HepG2 (cell line): ENCODE results near the gene DNAJC30. TPM values are rescaled to one million over a fixed set of nuclear protein-coding genes. Genes with fewer than 3 reads are reported as not detected.

ENCODE experiments used
- HNF1A ChIP-seq, 2 experiments: sonication (generic) in 1 of 2; formaldehyde crosslinking in 1 of 2; IDR thresholded peaks; 2 replicates each; pipeline versions ENCODE4 v1.4.0 to v1.6.1; 2016 to 2020; ENCODE audit warnings: borderline replicate concordance in 1 of 2, low read depth in 1 of 2, mild to moderate bottlenecking in 1 of 2, missing genetic modification reagents in 1 of 2
- KLF9 ChIP-seq: IDR thresholded peaks from 2 replicates; pipeline ENCODE4 v1.6.1; 2016; ENCODE audit warnings: low read depth
- MYPOP ChIP-seq: sonication (generic); formaldehyde crosslinking; IDR thresholded peaks from 2 replicates; pipeline ENCODE4 v1.8.1; 2023; ENCODE audit warnings: mild to moderate bottlenecking, moderate library complexity, missing genetic modification reagents
- NFE2L2 ChIP-seq: fragments of 150-350 bp; IDR thresholded peaks from 2 replicates; pipeline ENCODE4 v1.6.1; 2014; ENCODE audit warnings: low read length
- NFKB2 ChIP-seq: sonication (generic); formaldehyde crosslinking; IDR thresholded peaks from 2 replicates; pipeline ENCODE4 v1.4.0; 2020; ENCODE audit warnings: missing genetic modification reagents, borderline replicate concordance
- PBX2 ChIP-seq: IDR thresholded peaks from 2 replicates; pipeline ENCODE4 v1.6.1; 2016; ENCODE audit warnings: control low read depth
- RBAK ChIP-seq: sonication (generic); formaldehyde crosslinking; IDR thresholded peaks from 2 replicates; pipeline ENCODE4 v1.5.1; 2020; ENCODE audit warnings: mild to moderate bottlenecking, missing genetic modification reagents
- ZNF17 ChIP-seq: sonication (generic); formaldehyde crosslinking; IDR thresholded peaks from 2 replicates; pipeline ENCODE4 v1.5.0; 2020; ENCODE audit warnings: mild to moderate bottlenecking, missing genetic modification reagents
- ZNF264 ChIP-seq: sonication (generic); formaldehyde crosslinking; IDR thresholded peaks from 2 replicates; pipeline ENCODE4 v1.4.0; 2020; ENCODE audit warnings: missing genetic modification reagents
- ZNF292 ChIP-seq: sonication (generic); formaldehyde crosslinking; IDR thresholded peaks from 2 replicates; pipeline ENCODE4 v1.8.1; 2022; ENCODE audit warnings: mild to moderate bottlenecking, low read depth, missing genetic modification reagents, borderline replicate concordance
- ZNF629 ChIP-seq: sonication (generic); formaldehyde crosslinking; conservative IDR thresholded peaks from 2 replicates; pipeline ENCODE4 v1.5.0; 2020; ENCODE audit warnings: missing genetic modification reagents
- ZNF670 ChIP-seq: sonication (generic); formaldehyde crosslinking; IDR thresholded peaks from 2 replicates; pipeline ENCODE4 v1.8.0; 2022; ENCODE audit warnings: mild to moderate bottlenecking, missing genetic modification reagents, borderline replicate concordance
- polyA plus RNA-seq, 8 experiments: library from polyadenylated mRNA; depleted of rRNA in 3 of 8; stranded (reverse) in 7 of 8; unstranded in 1 of 8; fragments of >200 nt; fragmentation: Illumina TruSeq in 4 of 8; extraction: Trizol in 4 of 8; gene quantifications; 2 replicates each; pipeline versions ENCODE4 v1.2.1 to v1.2.3, GENCODE V29; 2011 to 2016; ENCODE audit warnings: low read depth in 4 of 8, missing spikeins in 1 of 8, mixed read lengths in 1 of 8; ENCODE audit not compliant: insufficient read depth in 1 of 8
- total RNA-seq, 5 experiments: library from RNA; depleted of rRNA; stranded (reverse); fragments of >200 nt; fragmentation: Illumina TruSeq; extraction: Trizol; gene quantifications; 2 replicates each; pipeline ENCODE4 v1.2.3, GENCODE V29; 2016; ENCODE audit warnings: low read depth in 1 of 5
- TF ChIP-seq, protein P1 (sequence below): IDR thresholded peaks from 2 replicates; pipeline ENCODE4 v1.6.1; 2016; ENCODE audit warnings: low read depth, missing genetic modification reagents, missing compliant biosample characterization
- TF ChIP-seq, protein P2 (sequence below): sonication (generic); formaldehyde crosslinking; IDR thresholded peaks from 2 replicates; pipeline ENCODE4 v1.4.0; 2020; ENCODE audit warnings: missing genetic modification reagents, low read depth, mild to moderate bottlenecking, borderline replicate concordance

The DNAJC30 gene
- total and polyA plus RNA-seq, 2 of the 13 experiments (the other 11 are each of a cell fraction or from before 2014, with no cell fraction given), result 3.3 to 3.8 TPM

GRCh38 chr7:73647725-73648592, 35.3 kb downstream of the DNAJC30 start (continued):
- TF ChIP-seq, protein P1, sequence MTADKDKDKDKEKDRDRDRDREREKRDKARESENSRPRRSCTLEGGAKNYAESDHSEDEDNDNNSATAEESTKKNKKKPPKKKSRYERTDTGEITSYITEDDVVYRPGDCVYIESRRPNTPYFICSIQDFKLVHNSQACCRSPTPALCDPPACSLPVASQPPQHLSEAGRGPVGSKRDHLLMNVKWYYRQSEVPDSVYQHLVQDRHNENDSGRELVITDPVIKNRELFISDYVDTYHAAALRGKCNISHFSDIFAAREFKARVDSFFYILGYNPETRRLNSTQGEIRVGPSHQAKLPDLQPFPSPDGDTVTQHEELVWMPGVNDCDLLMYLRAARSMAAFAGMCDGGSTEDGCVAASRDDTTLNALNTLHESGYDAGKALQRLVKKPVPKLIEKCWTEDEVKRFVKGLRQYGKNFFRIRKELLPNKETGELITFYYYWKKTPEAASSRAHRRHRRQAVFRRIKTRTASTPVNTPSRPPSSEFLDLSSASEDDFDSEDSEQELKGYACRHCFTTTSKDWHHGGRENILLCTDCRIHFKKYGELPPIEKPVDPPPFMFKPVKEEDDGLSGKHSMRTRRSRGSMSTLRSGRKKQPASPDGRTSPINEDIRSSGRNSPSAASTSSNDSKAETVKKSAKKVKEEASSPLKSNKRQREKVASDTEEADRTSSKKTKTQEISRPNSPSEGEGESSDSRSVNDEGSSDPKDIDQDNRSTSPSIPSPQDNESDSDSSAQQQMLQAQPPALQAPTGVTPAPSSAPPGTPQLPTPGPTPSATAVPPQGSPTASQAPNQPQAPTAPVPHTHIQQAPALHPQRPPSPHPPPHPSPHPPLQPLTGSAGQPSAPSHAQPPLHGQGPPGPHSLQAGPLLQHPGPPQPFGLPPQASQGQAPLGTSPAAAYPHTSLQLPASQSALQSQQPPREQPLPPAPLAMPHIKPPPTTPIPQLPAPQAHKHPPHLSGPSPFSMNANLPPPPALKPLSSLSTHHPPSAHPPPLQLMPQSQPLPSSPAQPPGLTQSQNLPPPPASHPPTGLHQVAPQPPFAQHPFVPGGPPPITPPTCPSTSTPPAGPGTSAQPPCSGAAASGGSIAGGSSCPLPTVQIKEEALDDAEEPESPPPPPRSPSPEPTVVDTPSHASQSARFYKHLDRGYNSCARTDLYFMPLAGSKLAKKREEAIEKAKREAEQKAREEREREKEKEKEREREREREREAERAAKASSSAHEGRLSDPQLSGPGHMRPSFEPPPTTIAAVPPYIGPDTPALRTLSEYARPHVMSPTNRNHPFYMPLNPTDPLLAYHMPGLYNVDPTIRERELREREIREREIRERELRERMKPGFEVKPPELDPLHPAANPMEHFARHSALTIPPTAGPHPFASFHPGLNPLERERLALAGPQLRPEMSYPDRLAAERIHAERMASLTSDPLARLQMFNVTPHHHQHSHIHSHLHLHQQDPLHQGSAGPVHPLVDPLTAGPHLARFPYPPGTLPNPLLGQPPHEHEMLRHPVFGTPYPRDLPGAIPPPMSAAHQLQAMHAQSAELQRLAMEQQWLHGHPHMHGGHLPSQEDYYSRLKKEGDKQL (CRISPR knock-in tag), result no peak
- peak; percentile 83; the same call in 1 of the 2 replicates for TF ChIP-seq NFKB2
- TF ChIP-seq HNF1A (IDR thresholded peaks at IDR 0.05; ENCODE audit: low read depth), result no peak
- TF ChIP-seq HNF1A (CRISPR knock-in tag; IDR thresholded peaks at IDR 0.05; ENCODE audit: borderline replicate concordance), result peak; percentile 20; the same call in 1 of the 2 replicates
- TF ChIP-seq ZNF264 (CRISPR knock-in tag), result peak; percentile 63; the same call in 1 of the 2 replicates
- TF ChIP-seq KLF9, result no peak
- TF ChIP-seq ZNF670 (CRISPR knock-in tag), result no peak
- TF ChIP-seq, protein P2, sequence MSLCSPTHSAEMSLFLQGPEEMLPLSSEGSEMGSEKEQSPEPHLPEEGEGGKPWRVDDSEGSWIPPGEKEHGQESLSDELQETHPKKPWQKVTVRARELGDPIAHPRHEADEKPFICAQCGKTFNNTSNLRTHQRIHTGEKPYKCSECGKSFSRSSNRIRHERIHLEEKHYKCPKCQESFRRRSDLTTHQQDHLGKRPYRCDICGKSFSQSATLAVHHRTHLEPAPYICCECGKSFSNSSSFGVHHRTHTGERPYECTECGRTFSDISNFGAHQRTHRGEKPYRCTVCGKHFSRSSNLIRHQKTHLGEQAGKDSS, result 0 out of 2 replicates have a peak, but pooled peaks have one; percentile 34
- TF ChIP-seq MYPOP (CRISPR knock-in tag), result peak; percentile 92
- no peak for TF ChIP-seq ZNF17 (CRISPR knock-in tag)
- TF ChIP-seq ZNF629 (CRISPR knock-in tag), result peak; percentile 39; the same call in 1 of the 2 replicates
- TF ChIP-seq NFE2L2, result no peak
- no peak for TF ChIP-seq ZNF292 (CRISPR knock-in tag)
- TF ChIP-seq RBAK (CRISPR knock-in tag), result no peak
- TF ChIP-seq PBX2 (CRISPR knock-in tag), result no peak
